Measurements from ENCODE around the gene SAXO1. TPM values are rescaled to one million over a fixed set of nuclear protein-coding genes. Genes with fewer than 3 reads are reported as not detected.

SAXO1 gene, protein sequence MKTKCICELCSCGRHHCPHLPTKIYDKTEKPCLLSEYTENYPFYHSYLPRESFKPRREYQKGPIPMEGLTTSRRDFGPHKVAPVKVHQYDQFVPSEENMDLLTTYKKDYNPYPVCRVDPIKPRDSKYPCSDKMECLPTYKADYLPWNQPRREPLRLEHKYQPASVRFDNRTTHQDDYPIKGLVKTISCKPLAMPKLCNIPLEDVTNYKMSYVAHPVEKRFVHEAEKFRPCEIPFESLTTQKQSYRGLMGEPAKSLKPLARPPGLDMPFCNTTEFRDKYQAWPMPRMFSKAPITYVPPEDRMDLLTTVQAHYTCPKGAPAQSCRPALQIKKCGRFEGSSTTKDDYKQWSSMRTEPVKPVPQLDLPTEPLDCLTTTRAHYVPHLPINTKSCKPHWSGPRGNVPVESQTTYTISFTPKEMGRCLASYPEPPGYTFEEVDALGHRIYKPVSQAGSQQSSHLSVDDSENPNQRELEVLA
- not detected in 2 replicates for total RNA-seq (2022)
- percentile 24 among the genes with signal in this experiment for Bru-seq, nascent RNA
- BruChase-seq, experiment 1, labeled RNA remaining after a 6-hour chase: percentile 27 among the genes with signal in this experiment
- BruChase-seq, experiment 2, labeled RNA remaining after a 2-hour chase: percentile 28 among the genes with signal in this experiment
- long read RNA-seq: 0 reads

GRCh38 chr9:19033015-19033414, at the start of gene SAXO1:
SAXO1 (minus strand) TSS chr9:19033209; CDS start chr9:19032908, 301 bp downstream.
- ChIA-PET POLR2A (no interaction called here), CTCF (interaction anchor here (0.6 to 1.0 kb wide), 3 partner anchors 11 to 575 kb away, joined by 3 to 4 read pairs (median 3); no protein-coding TSS in a partner anchor)
- Mint-ChIP-seq H3K27ac (ENCODE audit: low read depth, unreplicated experiment) (no peak within 1 kb of the TSS), H3K4me3 (ENCODE audit: unreplicated experiment) (no peak within 1 kb of the TSS), H3K9me3 (ENCODE audit: unreplicated experiment) (no peaks in the 10 kb centered on the region), H3K27me3 (ENCODE audit: insufficient read depth, unreplicated experiment) (no peaks in the 10 kb centered on the region), H3K4me1 (ENCODE audit: insufficient read depth, unreplicated experiment) (peaks cover 11% of the 10 kb centered on the region), H3K36me3 (ENCODE audit: insufficient read depth, unreplicated experiment) (no peaks in the 10 kb centered on the region)
- no peak for TF ChIP-seq CTCF (IDR thresholded peaks at IDR 0.05; ENCODE audit: unreplicated experiment)
- intact Hi-C loops (cut with micrococcal nuclease): no loop called here
- no peak for DNase-seq (ENCODE audit: unreplicated experiment)
- BruUV-seq (replicated peaks): no TSS peak

DNA sequence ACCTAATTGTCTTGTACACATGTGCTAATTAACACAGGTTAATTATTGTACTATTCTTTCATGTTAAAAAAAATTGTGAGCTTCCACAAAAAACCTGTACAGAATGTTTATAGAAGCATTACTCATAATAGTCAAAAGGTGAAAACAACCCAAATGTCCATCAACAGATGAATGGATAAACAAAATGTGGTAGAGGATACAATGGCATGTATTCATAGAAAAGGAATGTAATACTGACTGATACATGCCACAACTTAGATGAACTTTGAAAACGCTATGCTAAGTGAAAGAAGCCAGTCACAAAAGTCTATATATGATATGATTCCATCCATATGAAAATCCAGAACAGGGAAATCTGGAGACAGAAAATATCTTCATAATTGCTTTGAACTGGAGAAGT, 41.8 kb upstream of the SAXO1 start:
- H3K9me3 Mint-ChIP-seq (ENCODE audit: unreplicated experiment): no peaks in the 10 kb centered on the region
- BruUV-seq (replicated peaks): no TSS peak
- intact Hi-C loops (cut with micrococcal nuclease): no loop called here
- POLR2A ChIA-PET: interaction anchor here (0.6 to 1.1 kb wide), 5 partner anchors 11 to 453 kb away, joined by 3 to 5 read pairs (median 3); no protein-coding TSS in a partner anchor
- no peak overlapping the region for H3K4me3 Mint-ChIP-seq (ENCODE audit: unreplicated experiment)
- no peak for TF ChIP-seq CTCF (IDR thresholded peaks at IDR 0.05; ENCODE audit: unreplicated experiment)
- no peaks in the 10 kb centered on the region for H3K27me3 Mint-ChIP-seq (ENCODE audit: insufficient read depth, unreplicated experiment)
- no peak overlapping the region for H3K27ac Mint-ChIP-seq (ENCODE audit: low read depth, unreplicated experiment)
- DNase-seq (ENCODE audit: unreplicated experiment): peak; percentile 33
- H3K36me3 Mint-ChIP-seq (ENCODE audit: insufficient read depth, unreplicated experiment): peaks cover 72% of the 10 kb centered on the region
- CTCF ChIA-PET: interaction anchor here (0.7 to 2.1 kb wide), 2 partner anchors 26 to 1528 kb away, joined by 4 to 6 read pairs; partner anchors contain the start of gene RRAGA
- H3K4me1 Mint-ChIP-seq (ENCODE audit: insufficient read depth, unreplicated experiment): peaks cover 9% of the 10 kb centered on the region

DNA sequence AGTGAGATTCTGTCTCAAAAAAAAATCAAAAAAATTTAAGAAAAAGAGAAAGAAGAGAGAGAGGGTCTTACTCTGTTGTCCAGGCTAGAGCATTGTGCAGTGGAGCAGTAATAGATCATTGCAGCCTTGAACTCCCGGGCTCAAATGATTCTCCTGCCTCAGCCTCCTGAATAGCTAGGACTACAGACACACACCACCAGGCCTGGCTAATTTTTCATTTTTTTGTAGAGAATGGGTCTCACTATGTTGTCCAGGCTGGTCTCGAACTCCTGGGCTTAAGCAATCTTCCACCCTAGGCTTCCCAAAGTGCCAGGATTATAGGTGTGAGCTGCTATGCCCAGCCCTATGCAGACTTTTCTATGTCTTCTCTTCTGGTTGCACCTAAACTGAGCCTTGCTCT, 41.2 kb upstream of the SAXO1 start:
- intact Hi-C loops (cut with micrococcal nuclease): no loop called here
- Mint-ChIP-seq H3K27ac (ENCODE audit: low read depth, unreplicated experiment) (no peak overlapping the region), H3K36me3 (ENCODE audit: insufficient read depth, unreplicated experiment) (peaks cover 72% of the 10 kb centered on the region), H3K27me3 (ENCODE audit: insufficient read depth, unreplicated experiment) (no peaks in the 10 kb centered on the region), H3K9me3 (ENCODE audit: unreplicated experiment) (no peaks in the 10 kb centered on the region), H3K4me3 (ENCODE audit: unreplicated experiment) (no peak overlapping the region), H3K4me1 (ENCODE audit: insufficient read depth, unreplicated experiment) (peaks cover 9% of the 10 kb centered on the region)
- ChIA-PET POLR2A (interaction anchor here (0.6 to 1.1 kb wide), 5 partner anchors 22 to 110 kb away, joined by 3 to 5 read pairs (median 3); no protein-coding TSS in a partner anchor), CTCF (interaction anchor here (1.0 to 2.1 kb wide), 2 partner anchors 25 to 100 kb away, joined by 3 to 6 read pairs; partner anchors contain the start of gene RRAGA)
- no TSS peak for BruUV-seq (replicated peaks)
- DNase-seq (ENCODE audit: unreplicated experiment): no peak
- no peak for TF ChIP-seq CTCF (IDR thresholded peaks at IDR 0.05; ENCODE audit: unreplicated experiment)

GRCh38 chr9:19057033-19057432, 24.0 kb upstream of the SAXO1 start:
- DNase-seq (ENCODE audit: unreplicated experiment): no peak
- H3K4me3 Mint-ChIP-seq (ENCODE audit: unreplicated experiment): no peak overlapping the region
- H3K9me3 Mint-ChIP-seq (ENCODE audit: unreplicated experiment): no peaks in the 10 kb centered on the region
- no peak for TF ChIP-seq CTCF (IDR thresholded peaks at IDR 0.05; ENCODE audit: unreplicated experiment)
- ChIA-PET POLR2A (interaction anchor here (0.6 kb wide), 1 partner anchor 252 kb away, joined by 5 read pairs; no protein-coding TSS in a partner anchor), CTCF (interaction anchor here (0.6 to 1.3 kb wide), 3 partner anchors 23 to 319 kb away, joined by 3 read pairs; no protein-coding TSS in a partner anchor)
- H3K4me1 Mint-ChIP-seq (ENCODE audit: insufficient read depth, unreplicated experiment): no peaks in the 10 kb centered on the region
- no peak overlapping the region for H3K27ac Mint-ChIP-seq (ENCODE audit: low read depth, unreplicated experiment)
- intact Hi-C loops (cut with micrococcal nuclease): no loop called here
- peaks cover 62% of the 10 kb centered on the region for H3K36me3 Mint-ChIP-seq (ENCODE audit: insufficient read depth, unreplicated experiment)
- BruUV-seq (replicated peaks): no TSS peak
- no peaks in the 10 kb centered on the region for H3K27me3 Mint-ChIP-seq (ENCODE audit: insufficient read depth, unreplicated experiment)

All from MCF 10A (cell line).